ENCODE data around the gene KLHDC10. TPM values are rescaled to one million over a fixed set of nuclear protein-coding genes. Genes with fewer than 3 reads are reported as not detected.
"Not testable (repeated sequence)": the region's sequence is repeated elsewhere in the genome, so short reads cannot be mapped to it uniquely, and the experiment has no call there.

Gene KLHDC10
- total RNA-seq, 1 donor from 2014 or later: 20.8 TPM

- no peak for ATAC-seq
Measured at GRCh38 chr7:130141884-130142653, 71.7 kb downstream of the KLHDC10 start.

- ATAC-seq: no peak
Measured at GRCh38 chr7:130142654-130143333, 72.5 kb downstream of the KLHDC10 start.

- no peak for ATAC-seq
Measured at GRCh38 chr7:130143334-130143732, 73.0 kb downstream of the KLHDC10 start.

- no peak for ATAC-seq
Measured at GRCh38 chr7:130143986-130144311, 73.6 kb downstream of the KLHDC10 start.

- ATAC-seq: no peak
Measured at GRCh38 chr7:130144312-130145171, 74.2 kb downstream of the KLHDC10 start.

- ATAC-seq: no peak
Measured at GRCh38 chr7:130145424-130146100, 75.2 kb downstream of the KLHDC10 start.

GRCh38 chr7:130146142-130146541, 75.8 kb downstream of the KLHDC10 start:
- ATAC-seq: not testable (repeated sequence)

- no peak for ATAC-seq
Measured at GRCh38 chr7:130146693-130147405, 76.5 kb downstream of the KLHDC10 start.

GRCh38 chr7:130147710-130148325, 77.5 kb downstream of the KLHDC10 start:
- ATAC-seq: no peak

- no peak for ATAC-seq
Measured at GRCh38 chr7:130148561-130148960, 78.2 kb downstream of the KLHDC10 start.

- no peak for ATAC-seq
Measured at GRCh38 chr7:130149281-130150139, 79.2 kb downstream of the KLHDC10 start.

- no peak for ATAC-seq
Measured at GRCh38 chr7:130150587-130150986, 80.3 kb downstream of the KLHDC10 start.

- no peak for ATAC-seq
Measured at GRCh38 chr7:130151591-130152492, 81.5 kb downstream of the KLHDC10 start.

GRCh38 chr7:130152493-130153210, 82.3 kb downstream of the KLHDC10 start:
- peak; percentile 49 for ATAC-seq

GRCh38 chr7:130153211-130153908, 83.0 kb downstream of the KLHDC10 start:
- ATAC-seq: peak; percentile 37

GRCh38 chr7:130154131-130154500, 83.8 kb downstream of the KLHDC10 start:
- ATAC-seq: peak; percentile 55

GRCh38 chr7:130154501-130155317, 84.4 kb downstream of the KLHDC10 start:
- ATAC-seq: peak; percentile 10

All from esophagus mucosa (tissue), 1 donor.